Heart left ventricle (tissue), 16 donors: ENCODE data around the gene WNT9A. TPM values are rescaled to one million over a fixed set of nuclear protein-coding genes. Genes with fewer than 3 reads are reported as not detected.

Source experiments
- ATAC-seq, 4 donors: fragments of 200-7000 bp; cut with Tn5 transposase; one replicate each; pipeline ENCODE4 v1.9.1; 2020 to 2022; ENCODE audit warnings: moderate library complexity in 4 of 4, mild to moderate bottlenecking in 3 of 4, moderate number of reproducible peaks in 1 of 4
- DNase-seq, 5 donors: peaks; one replicate each; pipeline ENCODE4 v3.0.0-alpha.2; 2020
- H3K27ac ChIP-seq, 12 donors: fragments of 200-600 bp; sonication (generic) in 4 of 12; one replicate each; pipeline versions ENCODE4 v1.5.0 to v1.8.0; 2016 to 2022; ENCODE audit warnings: mild to moderate bottlenecking in 2 of 12
- H3K27me3 ChIP-seq, 9 donors: fragments of 200-600 bp; sonication (generic) in 2 of 9; one replicate each; pipeline versions ENCODE4 v1.5.1 to v1.8.0; 2016 to 2022; ENCODE audit warnings: mild to moderate bottlenecking in 3 of 9
- H3K36me3 ChIP-seq, 9 donors: fragments of 200-600 bp; sonication (generic) in 2 of 9; one replicate each; pipeline versions ENCODE4 v1.5.0 to v1.8.0; 2018 to 2022; ENCODE audit warnings: mild to moderate bottlenecking in 2 of 9
- H3K4me1 ChIP-seq, 12 donors: fragments of 200-600 bp; sonication (generic) in 4 of 12; one replicate each; pipeline versions ENCODE4 v1.5.0 to v1.8.0; 2016 to 2022; ENCODE audit warnings: mild to moderate bottlenecking in 3 of 12
- H3K4me3 ChIP-seq, 12 donors: fragments of 200-600 bp; sonication (generic) in 4 of 12; one replicate each; pipeline versions ENCODE4 v1.5.0 to v1.8.0; 2017 to 2022; ENCODE audit warnings: mild to moderate bottlenecking in 9 of 12, moderate library complexity in 4 of 12
- H3K9me3 ChIP-seq, 12 donors: fragments of 200-600 bp; sonication (generic) in 4 of 12; one replicate each; pipeline versions ENCODE4 v1.5.0 to v1.8.0; 2016 to 2022; ENCODE audit warnings: mild to moderate bottlenecking in 1 of 12
- CTCF ChIP-seq, 12 donors: fragments of 200-600 bp; sonication (generic) in 4 of 12; IDR thresholded peaks; one replicate each; pipeline versions ENCODE4 v1.5.0 to v1.8.0; 2018 to 2022; ENCODE audit warnings: antibody characterized with exemption in 12 of 12, mild to moderate bottlenecking in 5 of 12
- POLR2A ChIP-seq, 2 donors: fragments of 450-650 bp; IDR thresholded peaks; one replicate each; pipeline ENCODE4 v1.6.1; 2017; ENCODE audit warnings: antibody characterized with exemption in 2 of 2, mild to moderate bottlenecking in 2 of 2, moderate library complexity in 2 of 2
- WGBS, 4 donors: extraction: QIAGEN DNeasy Blood & Tissue Kit in 2 of 4; methylation state at CpG; one replicate each; pipeline versions ENCODE4 v1.1.5 to v1.1.7; 2013 to 2018; 5-methylcytosine and 5-hydroxymethylcytosine counted together
- intact Hi-C, 10 donors: fragments of 100-400 bp; cut with DNase I; formaldehyde crosslinking; loops; one replicate each; pipeline versions ENCODE4 v1.11.1 to v1.14.2; 2022
- polyA plus RNA-seq, 2 donors: library from polyadenylated mRNA; stranded (reverse); fragments of 200-250 nt; gene quantifications; one replicate each; pipeline ENCODE4 v1.2.3, GENCODE V29; 2013
- total RNA-seq, 9 donors: library from RNA; depleted of rRNA in 2 of 9; stranded (reverse); fragments of >200 nt in 2 of 9; fragmentation: NEBNext Ultra II Directional in 3 of 9; extraction: Animal tissue kit (Norgen Biotek cat#: 25700) in 3 of 9; gene quantifications; one replicate each; pipeline versions ENCODE4 v1.1.0 to v1.2.4, GENCODE V29; 2016 to 2023
- donor health status: ischemic (EF 13 %, LVEDD 7.1; RV severe dilation, severe dysfunction).
- donor health status: healthy with polysubstance abuse.
- donor health status: DM: no; HTN: yes; CAD: no.
- donor health status: DM: no; HTN: no; CAD: no.
- donor health status: ischemic (EF 25% LVEDD 6.9; RV normal size, moderate dysfunction).
- donor health status: ischemic (EF 25% LVEDD 5.7; RV mildly dilated, moderate dysfunction).
- donor health status: healthy.
- donor health status: DM: yes; HTN: yes; CAD: no.
- donor health status: ischemic (EF 35%, LVEDD 5.7; RV mildly dilated, moderate dysfunction).
- donor health status: nonischemic (EF 11% LVEDD 7.7; RV severe dilation, severe dysfunction).
- donor health status: DM: yes; HTN: yes; CAD: no.
- donor health status: PGD.
- donor health status: ischemic (EF 29% LVEDD 5.4; RV normal size, mild dysfunction).
- donor health status: nonischemic (EF 23%, LVEDD 6.1; RV moderate dilation, normal function).

Gene WNT9A
- total and polyA plus RNA-seq, 11 donors, result 0.54 to 29.8 (median 2.3) TPM

- no peaks in the 10 kb centered on the region for H3K36me3 ChIP-seq
- peak; percentile 62 to 90 (median 82) for TF ChIP-seq CTCF (IDR thresholded peaks at IDR 0.05)
- no peak for TF ChIP-seq POLR2A (IDR thresholded peaks at IDR 0.05)
- DNase-seq, result peak; percentile 75 to 84 (median 78)
- H3K4me3 ChIP-seq, result peak overlapping the region; percentile 26 to 73 (median 59)
- H3K27ac ChIP-seq, result peak overlapping the region in 10 of 12 donors; percentile 34 to 95 (median 89)
- no peaks in the 10 kb centered on the region for H3K9me3 ChIP-seq
- peaks cover 0 to 29% (median 0%) of the 10 kb centered on the region in 9 donors for H3K27me3 ChIP-seq
- ATAC-seq, result peak; percentile 59 to 79 (median 72)
- intact Hi-C loops, result loop anchor here (1.0 to 10.0 kb wide), 10 partner anchors 184 to 466 kb away; partner anchors contain the start of gene ZNF678 (in 2 of the 10)
- 0 to 1% (median 1%) methylated on average over 41 to 61 of the region's 61 CpGs for WGBS, 4 donors
- H3K4me1 ChIP-seq, result peaks cover 0 to 57% (median 32%) of the 10 kb centered on the region in 12 donors
Measured at GRCh38 chr1:227946624-227947385, 927 bp downstream of the WNT9A start.

- TF ChIP-seq CTCF (IDR thresholded peaks at IDR 0.05), result no peak
- 18 to 30% (median 23%) methylated on average over 14 to 19 of the region's 19 CpGs for WGBS, 4 donors
- Histone ChIP-seq H3K4me3 (peak overlapping the region in 11 of 12 donors; percentile 26 to 73 (median 59)), H3K9me3 (no peaks in the 10 kb centered on the region), H3K27me3 (peaks cover 0 to 29% (median 0%) of the 10 kb centered on the region in 9 donors), H3K27ac (peak overlapping the region in 9 of 12 donors; percentile 34 to 95 (median 89)), H3K4me1 (peaks cover 0 to 61% (median 33%) of the 10 kb centered on the region in 12 donors), H3K36me3 (no peaks in the 10 kb centered on the region)
- DNase-seq, result peak; percentile 57 to 88 (median 79)
- intact Hi-C loops, result loop anchor here (1.0 to 10.0 kb wide), 9 partner anchors 183 to 465 kb away; partner anchors contain the start of gene ZNF678 (in 2 of the 10)
- ATAC-seq, result peak; percentile 12 to 61 (median 56)
Measured at GRCh38 chr1:227945891-227946623, 1.7 kb downstream of the WNT9A start.

GRCh38 chr1:227944931-227945890, 2.5 kb downstream of the WNT9A start:
- H3K4me3 ChIP-seq, result peak overlapping the region in 6 of 12 donors; percentile 59 to 73 (median 64)
- ATAC-seq, result peak in 2 of 4 donors; percentile 24 to 34

More at GRCh38 chr1:227944931-227945890, 2.5 kb downstream of the WNT9A start:
- Histone ChIP-seq H3K9me3 (no peaks in the 10 kb centered on the region), H3K27me3 (peaks cover 0 to 29% (median 0%) of the 10 kb centered on the region in 9 donors), H3K4me1 (peaks cover 0 to 61% (median 33%) of the 10 kb centered on the region in 12 donors), H3K27ac (peak overlapping the region in 9 of 12 donors; percentile 34 to 95 (median 89)), H3K36me3 (no peaks in the 10 kb centered on the region)
- 72 to 85% (median 80%) methylated on average over 9 to 18 of the region's 18 CpGs for WGBS, 4 donors
- no peak for TF ChIP-seq CTCF (IDR thresholded peaks at IDR 0.05)
- TF ChIP-seq POLR2A (IDR thresholded peaks at IDR 0.05), result no peak
- peak in 3 of 5 donors; percentile 45 to 67 (median 60) for DNase-seq
- intact Hi-C loops, result loop anchor here in 5 of 10 donors (1.0 to 10.0 kb wide), 5 partner anchors 157 to 463 kb away; partner anchors contain the start of gene ZNF678 (in 2 of the 5)
